H9 (cell line): ENCODE data around the gene BORCS6. TPM values are rescaled to one million over a fixed set of nuclear protein-coding genes. Genes with fewer than 3 reads are reported as not detected.

ENCODE experiments used
- DNase-seq: peaks from one replicate; pipeline ENCODE4 v3.0.0-alpha.2; 2017
- H2AFZ ChIP-seq: one replicate; pipeline ENCODE4 v1.6.1; 2013; ENCODE audit warnings: mild to moderate bottlenecking, low read length, control low read depth, moderate library complexity
- H2AK5ac ChIP-seq: 2 replicates; pipeline ENCODE4 v1.6.1; 2013; ENCODE audit warnings: low read length, control low read depth, mixed read lengths; ENCODE audit not compliant: insufficient read length
- H2BK120ac ChIP-seq: one replicate; pipeline ENCODE4 v1.6.1; 2013; ENCODE audit warnings: low read depth, mild to moderate bottlenecking, low read length, control low read depth, inconsistent platforms; ENCODE audit not compliant: poor library complexity, severe bottlenecking
- H2BK12ac ChIP-seq: 2 replicates; pipeline ENCODE4 v1.6.1; 2013; ENCODE audit warnings: low read length, control low read depth, mixed read lengths, low read depth; ENCODE audit not compliant: insufficient read length
- H2BK15ac ChIP-seq: 2 replicates; pipeline ENCODE4 v1.6.1; 2013; ENCODE audit warnings: low read depth, low read length, control low read depth
- H2BK20ac ChIP-seq: one replicate; pipeline ENCODE4 v1.6.1; 2013; ENCODE audit warnings: low read depth, mild to moderate bottlenecking, low read length, control low read depth, inconsistent platforms; ENCODE audit not compliant: poor library complexity, severe bottlenecking
- H2BK5ac ChIP-seq: 2 replicates; pipeline ENCODE4 v1.6.1; 2013; ENCODE audit warnings: low read length, control low read depth, mixed read lengths; ENCODE audit not compliant: insufficient read length
- H3K14ac ChIP-seq: 2 replicates; pipeline ENCODE4 v1.6.1; 2013; ENCODE audit warnings: low read length, control low read depth; ENCODE audit not compliant: insufficient read depth
- H3K18ac ChIP-seq: 2 replicates; pipeline ENCODE4 v1.6.1; 2013; ENCODE audit warnings: low read depth, mild to moderate bottlenecking, mixed read lengths, low read length, control low read depth; ENCODE audit not compliant: insufficient read length
- H3K23ac ChIP-seq: 2 replicates; pipeline ENCODE4 v1.6.1; 2013; ENCODE audit warnings: low read length, control low read depth, mixed read lengths, low read depth; ENCODE audit not compliant: insufficient read length
- H3K23me2 ChIP-seq: 2 replicates; pipeline ENCODE4 v1.6.1; 2013; ENCODE audit warnings: low read depth, mild to moderate bottlenecking, mixed read lengths, low read length, control low read depth; ENCODE audit not compliant: insufficient read length, poor library complexity, severe bottlenecking
- H3K27ac ChIP-seq: 2 replicates; pipeline ENCODE4 v1.5.1; 2013; ENCODE audit warnings: low read length, control low read depth, mixed read lengths, low read depth; ENCODE audit not compliant: insufficient read length
- H3K27me3 ChIP-seq: 2 replicates; pipeline ENCODE4 v1.6.1; 2013; ENCODE audit warnings: low read length, control low read depth, inconsistent platforms; ENCODE audit not compliant: insufficient read depth
- H3K4ac ChIP-seq: 2 replicates; pipeline ENCODE4 v1.6.1; 2013; ENCODE audit warnings: low read depth, mild to moderate bottlenecking, control low read depth, inconsistent platforms, low read length, moderate library complexity
- H3K4me1 ChIP-seq: 2 replicates; pipeline ENCODE4 v1.6.1; 2013; ENCODE audit warnings: low read length, control low read depth, inconsistent platforms; ENCODE audit not compliant: insufficient read depth
- H3K4me2 ChIP-seq: 2 replicates; pipeline ENCODE4 v1.6.1; 2013; ENCODE audit warnings: low read length, control low read depth, mixed read lengths; ENCODE audit not compliant: insufficient read length, insufficient read depth
- H3K56ac ChIP-seq: 2 replicates; pipeline ENCODE4 v1.6.1; 2013; ENCODE audit warnings: low read depth, mild to moderate bottlenecking, mixed read lengths, low read length, control low read depth; ENCODE audit not compliant: insufficient read length
- H3K79me1 ChIP-seq: 2 replicates; pipeline ENCODE4 v1.6.1; 2013; ENCODE audit warnings: low read depth, mild to moderate bottlenecking, moderate library complexity, low read length, control low read depth, inconsistent platforms; ENCODE audit not compliant: insufficient read depth, poor library complexity, severe bottlenecking
- H3K79me2 ChIP-seq: 2 replicates; pipeline ENCODE4 v1.6.1; 2013; ENCODE audit warnings: low read length, control low read depth, inconsistent platforms; ENCODE audit not compliant: insufficient read depth
- H3K9ac ChIP-seq: 2 replicates; pipeline ENCODE4 v1.6.1; 2013; ENCODE audit warnings: low read length, control low read depth, mixed read lengths; ENCODE audit not compliant: insufficient read length; ENCODE audit errors: extremely low read depth
- H3K9me3 ChIP-seq: one replicate; pipeline ENCODE4 v1.6.1; 2013; ENCODE audit warnings: low read depth, low read length, inconsistent platforms; ENCODE audit not compliant: control insufficient read depth
- H3T11ph ChIP-seq: one replicate; pipeline ENCODE4 v1.6.1; 2013; ENCODE audit warnings: mild to moderate bottlenecking, low read length, control low read depth, inconsistent platforms
- H4K20me1 ChIP-seq: one replicate; pipeline ENCODE4 v1.6.1; 2013; ENCODE audit not compliant: control insufficient read depth, insufficient read length, insufficient read depth
- H4K5ac ChIP-seq: 2 replicates; pipeline ENCODE4 v1.6.1; 2013; ENCODE audit warnings: low read depth, mild to moderate bottlenecking, mixed read lengths, low read length, control low read depth; ENCODE audit not compliant: insufficient read length
- H4K8ac ChIP-seq: replicated peaks from 2 replicates; pipeline ENCODE4 v1.6.1; 2013; ENCODE audit warnings: low read length, control low read depth, mixed read lengths, low read depth; ENCODE audit not compliant: insufficient read length
- H4K91ac ChIP-seq: 2 replicates; pipeline ENCODE4 v1.6.1; 2013; ENCODE audit warnings: low read depth, mild to moderate bottlenecking, moderate library complexity, mixed read lengths, low read length, control low read depth; ENCODE audit not compliant: insufficient read length
- H3K27ac Mint-ChIP-seq, 3 experiments: 2 replicates in 2 of 3; 3 replicates in 1 of 3; pipeline ENCODE4 v1.8.0; 2020 to 2021; ENCODE audit warnings: mixed read lengths in 3 of 3, mild to moderate bottlenecking in 1 of 3, moderate library complexity in 1 of 3
- H3K27me3 Mint-ChIP-seq: 2 replicates; pipeline ENCODE4 v1.8.0; 2021; ENCODE audit warnings: low read depth, mild to moderate bottlenecking, moderate library complexity, mixed read lengths
- H3K36me3 Mint-ChIP-seq, 3 experiments: 2 replicates in 2 of 3; 3 replicates in 1 of 3; pipeline ENCODE4 v1.8.0; 2020 to 2021; ENCODE audit warnings: low read depth in 3 of 3, mixed read lengths in 3 of 3; ENCODE audit not compliant: insufficient read depth in 1 of 3
- H3K4me1 Mint-ChIP-seq, 2 experiments: 2 replicates each; pipeline ENCODE4 v1.8.0; 2020; ENCODE audit warnings: mixed read lengths in 2 of 2
- H3K4me3 Mint-ChIP-seq, 2 experiments: 2 replicates in 1 of 2; 3 replicates in 1 of 2; pipeline ENCODE4 v1.8.0; 2020 to 2021; ENCODE audit warnings: mild to moderate bottlenecking in 2 of 2, mixed read lengths in 2 of 2, moderate library complexity in 1 of 2
- H3K9me3 Mint-ChIP-seq, 2 experiments: 2 replicates in 1 of 2; 3 replicates in 1 of 2; pipeline ENCODE4 v1.8.0; 2020; ENCODE audit warnings: mild to moderate bottlenecking in 2 of 2, mixed read lengths in 2 of 2, moderate library complexity in 1 of 2
- CTCF ChIP-seq: fragments of 200-600 bp; sonication (generic); conservative IDR thresholded peaks from 3 replicates; pipeline ENCODE4 v1.8.0; 2021; ENCODE audit warnings: antibody characterized with exemption, mild to moderate bottlenecking
- WGBS: extraction: QIAGEN DNeasy Blood & Tissue Kit; methylation state at CpG from one replicate; pipeline ENCODE4 v1.1.7; 2013; ENCODE audit warnings: missing lambda C conversion rate, low lambda C conversion rate, mixed read lengths; ENCODE audit not compliant: insufficient read length; ENCODE audit errors: extremely low coverage; 5-methylcytosine and 5-hydroxymethylcytosine counted together
- total RNA-seq: library from RNA; stranded (reverse); gene quantifications from 2 replicates; pipeline ENCODE4 v1.2.1, GENCODE V29; 2021

BORCS6 gene
- total RNA-seq, 1 experiment from 2014 or later, result 3.1 TPM

DNA sequence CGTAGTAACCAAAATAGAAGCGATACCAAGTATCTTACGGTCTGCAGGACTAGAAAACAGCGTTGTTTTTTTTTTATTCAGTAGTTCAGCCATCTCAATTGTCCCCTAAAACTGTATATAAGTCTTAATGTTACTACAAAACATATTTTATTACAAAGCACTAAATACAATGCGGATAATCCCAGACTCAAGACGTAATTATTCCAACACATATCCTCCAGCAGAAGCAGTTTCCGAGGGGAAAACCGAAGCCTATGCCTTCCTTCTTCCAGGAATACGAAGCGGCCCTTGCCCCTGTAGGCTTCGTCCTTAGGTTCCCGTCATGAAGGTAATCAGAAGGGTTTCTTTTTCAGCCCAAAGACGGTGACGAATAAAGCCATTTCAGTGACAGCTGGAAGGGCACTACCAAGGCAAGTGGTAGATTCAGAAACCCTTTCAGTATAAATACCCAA, 16.1 kb downstream of the BORCS6 start:
- H3K36me3 Mint-ChIP-seq, result no peaks in the 10 kb centered on the region
- Histone ChIP-seq H3K79me1 (no peaks in the 10 kb centered on the region), H3K27me3 (no peaks in the 10 kb centered on the region), H3K9me3 (no peaks in the 10 kb centered on the region), H3K4ac (no peak overlapping the region), H2BK20ac (no peak overlapping the region), H3K4me1 (peaks cover 5% of the 10 kb centered on the region; the same call in 1 of the 2 replicates), H3K27ac (peak overlapping the region; percentile 49), H3K23me2 (peaks cover 10% of the 10 kb centered on the region), H4K20me1 (no peaks in the 10 kb centered on the region), H2AK5ac (no peak overlapping the region), H3K9ac (peak overlapping the region; percentile 35), H3T11ph (no peak overlapping the region), H2AFZ (no peak overlapping the region), H2BK120ac (no peak overlapping the region), H4K91ac (no peak overlapping the region), H3K14ac (no peak overlapping the region), H2BK15ac (no peak overlapping the region), H3K4me2 (peak overlapping the region; percentile 67), H3K56ac (peak overlapping the region; percentile 22), H2BK5ac (no peak overlapping the region), H3K18ac (no peak overlapping the region), H4K5ac (no peak overlapping the region), H3K79me2 (no peaks in the 10 kb centered on the region), H3K23ac (no peak overlapping the region), H2BK12ac (no peak overlapping the region), H4K8ac (no peak overlapping the region)
- no peak for TF ChIP-seq CTCF
- H3K4me3 Mint-ChIP-seq, result peak overlapping the region; percentile 74 to 90
- WGBS, result no CpG with 5 or more reads among the region's 14 CpGs
- peaks cover 26 to 28% of the 10 kb centered on the region in 2 experiments for H3K4me1 Mint-ChIP-seq
- no peaks in the 10 kb centered on the region; a peak in 1 of 5 replicates for H3K9me3 Mint-ChIP-seq
- H3K27me3 Mint-ChIP-seq, result no peaks in the 10 kb centered on the region
- no peak for DNase-seq
- H3K27ac Mint-ChIP-seq, result peak overlapping the region; percentile 100; a peak in 6 of 7 replicates
